Thoracic aorta (tissue), 2 donors: ENCODE data around the gene CYTIP. TPM values are rescaled to one million over a fixed set of nuclear protein-coding genes. Genes with fewer than 3 reads are reported as not detected.
"Not testable (repeated sequence)": the region's sequence is repeated elsewhere in the genome, so short reads cannot be mapped to it uniquely, and the experiment has no call there.

Experiments used
- ATAC-seq: fragments of 150-250 bp; one replicate; pipeline ENCODE4 v1.8.0; 2017; ENCODE audit warnings: low read depth; ENCODE audit not compliant: insufficient number of reproducible peaks, low FRiP score
- DNase-seq: peaks from one replicate; pipeline ENCODE4 v3.0.0-alpha.2; 2020; ENCODE audit warnings: low spot score
- H3K27ac ChIP-seq, 2 donors: fragments of 200-600 bp; sonication (generic); 1 replicate in 1 of 2; 2 replicates in 1 of 2; pipeline ENCODE4 v1.5.1; 2016; ENCODE audit warnings: mild to moderate bottlenecking in 2 of 2, moderate library complexity in 2 of 2
- H3K27me3 ChIP-seq: fragments of 200-600 bp; sonication (generic); replicated peaks from 2 replicates; pipeline ENCODE4 v1.6.0; 2016; ENCODE audit warnings: mild to moderate bottlenecking; ENCODE audit not compliant: insufficient read depth
- H3K36me3 ChIP-seq: fragments of 200-600 bp; sonication (generic); one replicate; pipeline ENCODE4 v1.5.1; 2016
- H3K4me1 ChIP-seq, 2 donors: fragments of 200-600 bp; sonication (generic); 1 replicate in 1 of 2; 2 replicates in 1 of 2; pipeline versions ENCODE4 v1.5.1 to v1.6.0; 2016; ENCODE audit warnings: low read depth in 2 of 2, mild to moderate bottlenecking in 1 of 2; ENCODE audit not compliant: control insufficient read depth in 1 of 2
- H3K4me3 ChIP-seq: fragments of 200-600 bp; sonication (generic); 2 replicates; pipeline ENCODE4 v1.5.1; 2016; ENCODE audit warnings: mild to moderate bottlenecking
- H3K9me3 ChIP-seq: fragments of 200-600 bp; sonication (generic); 2 replicates; pipeline ENCODE4 v1.5.1; 2016
- CTCF ChIP-seq: fragments of 200-600 bp; sonication (generic); IDR thresholded peaks from one replicate; pipeline ENCODE4 v1.5.1; 2019; ENCODE audit warnings: antibody characterized with exemption
- total RNA-seq, 2 donors: library from RNA; depleted of rRNA; stranded (reverse); fragments of >200 nt; gene quantifications; one replicate each; pipeline versions ENCODE4 v1.1.0 to v1.2.3, GENCODE V29; 2016

The CYTIP gene
- total RNA-seq, 2 donors from 2014 or later, result 4.5 to 21.2 TPM

GRCh38 chr2:157376041-157376440 lies 67.8 kb downstream of the CYTIP start:
- no peaks in the 10 kb centered on the region for H3K36me3 ChIP-seq
- no peak for ATAC-seq
- peaks cover 3% of the 10 kb centered on the region for H3K9me3 ChIP-seq
- no peak overlapping the region for H3K27ac ChIP-seq
- DNase-seq, result no peak
- no peak overlapping the region for H3K4me3 ChIP-seq
- TF ChIP-seq CTCF, result no peak
- no peaks in the 10 kb centered on the region for H3K4me1 ChIP-seq
- no peaks in the 10 kb centered on the region for H3K27me3 ChIP-seq

DNA sequence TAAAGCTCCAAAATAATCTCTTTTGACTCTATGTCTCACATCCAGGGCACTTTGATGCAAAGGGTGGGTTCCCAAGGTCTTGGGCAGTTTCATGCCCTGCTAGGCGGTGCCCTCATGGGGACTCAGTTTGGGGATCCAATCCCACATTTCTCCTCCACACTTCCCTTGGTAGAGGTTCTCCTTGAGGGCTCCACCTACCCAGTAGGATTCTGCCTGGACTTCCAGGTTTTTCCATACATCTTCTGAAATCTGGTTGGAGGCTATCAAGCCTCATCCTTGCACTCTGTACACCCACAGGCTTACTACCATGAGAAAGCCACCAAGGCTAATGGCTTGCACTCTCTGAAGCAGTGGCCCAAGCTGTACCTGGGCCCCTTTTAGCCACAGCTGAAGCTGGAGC lies 68.5 kb downstream of the CYTIP start:
- Histone ChIP-seq H3K4me3 (no peak overlapping the region), H3K27ac (no peak overlapping the region), H3K4me1 (no peaks in the 10 kb centered on the region), H3K27me3 (no peaks in the 10 kb centered on the region), H3K36me3 (no peaks in the 10 kb centered on the region), H3K9me3 (peaks cover 3% of the 10 kb centered on the region)
- no peak for DNase-seq
- no peak for TF ChIP-seq CTCF
- ATAC-seq, result no peak

- H3K27ac ChIP-seq, H3K4me1 ChIP-seq: not testable (repeated sequence)
These were observed 75.4 kb downstream of the CYTIP start for GRCh38 chr2:157368508-157368907.

DNA sequence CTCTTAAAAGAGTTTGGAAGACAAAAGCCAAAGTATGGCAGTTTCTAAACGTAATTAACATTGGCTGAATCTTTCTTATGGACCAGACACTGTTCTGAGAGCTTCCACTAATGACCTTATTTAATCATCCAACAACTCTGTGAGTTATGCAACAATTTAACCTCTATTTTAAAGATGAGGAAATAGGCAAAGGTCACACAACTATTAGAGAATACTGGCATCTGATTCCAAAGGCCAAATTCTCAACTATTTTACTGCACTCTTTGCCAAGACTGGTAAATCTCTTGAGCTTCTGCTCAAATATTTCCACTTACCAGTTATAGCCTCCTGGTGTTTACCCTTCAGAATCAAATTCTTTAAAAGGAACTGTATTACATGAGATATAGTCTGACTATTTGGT lies 76.2 kb downstream of the CYTIP start:
- no peak for TF ChIP-seq CTCF
- Histone ChIP-seq H3K36me3 (no peaks in the 10 kb centered on the region), H3K4me1 (no peaks in the 10 kb centered on the region), H3K27ac (no peak overlapping the region), H3K27me3 (no peaks in the 10 kb centered on the region), H3K9me3 (no peaks in the 10 kb centered on the region), H3K4me3 (no peak overlapping the region)
- DNase-seq, result no peak
- no peak for ATAC-seq

More at GRCh38 chr2:157368508-157368907, 75.4 kb downstream of the CYTIP start:
- not testable (repeated sequence) for H3K4me3 ChIP-seq, H3K9me3 ChIP-seq, ATAC-seq, DNase-seq, H3K36me3 ChIP-seq, H3K27me3 ChIP-seq

Other genes starting within 250 kb of the CYTIP start
- 1 to 10 TPM; 3.4 to 3.7 TPM for gene GALNT5, start 186.4 kb downstream of the CYTIP start, total RNA-seq
- 1 to 10 TPM in 1 of 2 donors, not detected in 1; 1.3 TPM for gene ERMN, start 118.3 kb downstream of the CYTIP start, total RNA-seq
- gene ACVR1C, start 184.8 kb upstream of the CYTIP start, total RNA-seq, result under 1 TPM in 1 of 2 donors, not detected in 1; 0.41 TPM